HepG2 (cell line): ENCODE measurements around the gene S100A13. TPM values are rescaled to one million over a fixed set of nuclear protein-coding genes. Genes with fewer than 3 reads are reported as not detected.

Experiments used
- AHR ChIP-seq: IDR thresholded peaks from 2 replicates; pipeline ENCODE4 v1.6.1; 2018; ENCODE audit warnings: missing genetic modification reagents, missing compliant biosample characterization
- BATF2 ChIP-seq: sonication (generic); formaldehyde crosslinking; IDR thresholded peaks from 2 replicates; pipeline ENCODE4 v1.8.0; 2022; ENCODE audit warnings: mild to moderate bottlenecking, missing genetic modification reagents, moderate library complexity
- CSRNP2 ChIP-seq: sonication (generic); formaldehyde crosslinking; conservative IDR thresholded peaks from 2 replicates; pipeline ENCODE4 v1.8.0; 2022; ENCODE audit warnings: low read depth, missing genetic modification reagents
- GTF2F1 ChIP-seq: fragments of 150-350 bp; IDR thresholded peaks from 2 replicates; pipeline ENCODE4 v1.6.1; 2014; ENCODE audit warnings: low read length
- HNRNPL ChIP-seq: fragments of 200-400 bp; formaldehyde crosslinking; IDR thresholded peaks from 2 replicates; pipeline ENCODE4 v1.6.1; 2017; ENCODE audit warnings: mild to moderate bottlenecking, low read depth, low read length
- HOXA7 ChIP-seq: sonication (generic); formaldehyde crosslinking; IDR thresholded peaks from 2 replicates; pipeline ENCODE4 v1.8.1; 2022; ENCODE audit warnings: mild to moderate bottlenecking, missing genetic modification reagents, moderate library complexity
- MTF1 ChIP-seq: sonication (generic); formaldehyde crosslinking; IDR thresholded peaks from 2 replicates; pipeline ENCODE4 v1.5.0; 2020; ENCODE audit warnings: missing genetic modification reagents
- MXI1 ChIP-seq: IDR thresholded peaks from 3 replicates; pipeline ENCODE4 v1.6.1; 2012; ENCODE audit warnings: low read depth, low read length, inconsistent platforms, borderline replicate concordance
- PAF1 ChIP-seq: IDR thresholded peaks from 2 replicates; pipeline ENCODE4 v1.6.1; 2016; ENCODE audit warnings: missing genetic modification reagents, missing compliant biosample characterization
- SNAPC4 ChIP-seq: sonication (generic); formaldehyde crosslinking; IDR thresholded peaks from 2 replicates; pipeline ENCODE4 v1.4.0; 2020; ENCODE audit warnings: mild to moderate bottlenecking, missing genetic modification reagents
- TRAFD1 ChIP-seq: sonication (generic); formaldehyde crosslinking; IDR thresholded peaks from 2 replicates; pipeline ENCODE4 v1.5.1; 2020; ENCODE audit warnings: missing genetic modification reagents, mild to moderate bottlenecking, borderline replicate concordance
- ZBTB8A ChIP-seq: sonication (generic); formaldehyde crosslinking; IDR thresholded peaks from 2 replicates; pipeline ENCODE4 v1.4.0; 2020; ENCODE audit warnings: mild to moderate bottlenecking, low read depth, missing genetic modification reagents, borderline replicate concordance
- ZNF136 ChIP-seq: sonication (generic); formaldehyde crosslinking; IDR thresholded peaks from 2 replicates; pipeline ENCODE4 v1.8.1; 2022; ENCODE audit warnings: low read depth, mild to moderate bottlenecking, moderate library complexity, missing genetic modification reagents
- ZNF510 ChIP-seq: sonication (generic); formaldehyde crosslinking; IDR thresholded peaks from 2 replicates; pipeline ENCODE4 v1.4.0; 2020; ENCODE audit warnings: low read depth, mild to moderate bottlenecking, missing genetic modification reagents
- polyA plus RNA-seq, 8 experiments: library from polyadenylated mRNA; depleted of rRNA in 3 of 8; stranded (reverse) in 7 of 8; unstranded in 1 of 8; fragments of >200 nt; fragmentation: Illumina TruSeq in 4 of 8; extraction: Trizol in 4 of 8; gene quantifications; 2 replicates each; pipeline versions ENCODE4 v1.2.1 to v1.2.3, GENCODE V29; 2011 to 2016; ENCODE audit warnings: low read depth in 4 of 8, missing spikeins in 1 of 8, mixed read lengths in 1 of 8; ENCODE audit not compliant: insufficient read depth in 1 of 8
- total RNA-seq, 5 experiments: library from RNA; depleted of rRNA; stranded (reverse); fragments of >200 nt; fragmentation: Illumina TruSeq; extraction: Trizol; gene quantifications; 2 replicates each; pipeline ENCODE4 v1.2.3, GENCODE V29; 2016; ENCODE audit warnings: low read depth in 1 of 5
- TF ChIP-seq, protein P1 (sequence below): IDR thresholded peaks from 2 replicates; pipeline ENCODE4 v1.6.1; 2016; ENCODE audit warnings: low read depth
- TF ChIP-seq, protein P2 (sequence below): sonication (generic); formaldehyde crosslinking; IDR thresholded peaks from 2 replicates; pipeline ENCODE4 v1.8.0; 2022; ENCODE audit warnings: low read depth, missing genetic modification reagents

Gene S100A13
- total and polyA plus RNA-seq, 2 of the 13 experiments (the other 11 are each of a cell fraction or from before 2014, with no cell fraction given), result 89.5 to 172 TPM

GRCh38 chr1:153608742-153609584 is 18.3 kb downstream of the S100A13 start (continued):
- TF ChIP-seq ZBTB8A (CRISPR knock-in tag) (no peak), TRAFD1 (CRISPR knock-in tag) (no peak), PAF1 (CRISPR knock-in tag) (no peak), HOXA7 (CRISPR knock-in tag) (no peak), SNAPC4 (CRISPR knock-in tag) (no peak), BATF2 (no peak), HNRNPL (peak; percentile 69; the same call in 1 of the 2 replicates), MXI1 (peak; percentile 28; the same call in 1 of the 3 replicates), GTF2F1 (no peak), ZNF510 (CRISPR knock-in tag) (no peak), ZNF136 (CRISPR knock-in tag) (0 out of 2 replicates have a peak, but pooled peaks have one; percentile 28), MTF1 (CRISPR knock-in tag) (no peak), CSRNP2 (CRISPR knock-in tag) (no peak), AHR (CRISPR knock-in tag) (0 out of 2 replicates have a peak, but pooled peaks have one; percentile 59)
- TF ChIP-seq, protein P1, sequence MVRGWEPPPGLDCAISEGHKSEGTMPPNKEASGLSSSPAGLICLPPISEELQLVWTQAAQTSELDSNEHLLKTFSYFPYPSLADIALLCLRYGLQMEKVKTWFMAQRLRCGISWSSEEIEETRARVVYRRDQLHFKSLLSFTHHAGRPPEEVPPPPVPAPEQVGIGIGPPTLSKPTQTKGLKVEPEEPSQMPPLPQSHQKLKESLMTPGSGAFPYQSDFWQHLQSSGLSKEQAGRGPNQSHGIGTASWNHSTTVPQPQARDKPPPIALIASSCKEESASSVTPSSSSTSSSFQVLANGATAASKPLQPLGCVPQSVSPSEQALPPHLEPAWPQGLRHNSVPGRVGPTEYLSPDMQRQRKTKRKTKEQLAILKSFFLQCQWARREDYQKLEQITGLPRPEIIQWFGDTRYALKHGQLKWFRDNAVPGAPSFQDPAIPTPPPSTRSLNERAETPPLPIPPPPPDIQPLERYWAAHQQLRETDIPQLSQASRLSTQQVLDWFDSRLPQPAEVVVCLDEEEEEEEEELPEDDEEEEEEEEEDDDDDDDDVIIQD (CRISPR knock-in tag), result no peak
- TF ChIP-seq, protein P2, sequence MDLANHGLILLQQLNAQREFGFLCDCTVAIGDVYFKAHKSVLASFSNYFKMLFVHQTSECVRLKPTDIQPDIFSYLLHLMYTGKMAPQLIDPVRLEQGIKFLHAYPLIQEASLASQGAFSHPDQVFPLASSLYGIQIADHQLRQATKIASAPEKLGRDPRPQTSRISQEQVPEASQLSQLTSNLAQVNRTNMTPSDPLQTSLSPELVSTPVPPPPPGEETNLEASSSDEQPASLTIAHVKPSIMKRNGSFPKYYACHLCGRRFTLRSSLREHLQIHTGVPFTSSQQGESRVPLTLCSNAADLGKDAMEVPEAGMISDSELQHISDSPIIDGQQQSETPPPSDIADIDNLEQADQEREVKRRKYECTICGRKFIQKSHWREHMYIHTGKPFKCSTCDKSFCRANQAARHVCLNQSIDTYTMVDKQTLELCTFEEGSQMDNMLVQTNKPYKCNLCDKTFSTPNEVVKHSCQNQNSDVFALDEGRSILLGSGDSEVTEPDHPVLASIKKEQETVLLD (CRISPR knock-in tag), result no peak
